ENCODE measurements around the gene CALN1.

The CALN1 gene

DNA sequence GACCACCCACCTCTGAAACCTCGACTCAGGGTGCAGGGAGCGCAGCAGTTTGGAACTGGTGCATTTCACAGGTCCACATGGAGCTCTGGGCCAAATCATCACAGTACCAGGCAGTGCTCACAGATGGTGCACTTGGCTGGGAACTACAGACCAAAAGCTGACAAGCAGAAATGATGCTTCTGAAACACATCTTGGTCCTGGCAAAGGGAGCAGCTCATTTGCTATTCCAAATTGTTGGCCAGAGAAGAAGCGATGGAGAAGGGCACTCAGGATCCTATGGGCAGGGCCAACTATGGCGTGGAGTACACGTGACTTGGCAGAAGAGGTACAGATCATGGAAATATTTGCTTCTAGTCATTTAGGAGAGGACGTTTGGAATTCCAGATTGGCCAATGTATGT, 383.9 kb downstream of the CALN1 start:
- DNase-seq, result no peak

DNA sequence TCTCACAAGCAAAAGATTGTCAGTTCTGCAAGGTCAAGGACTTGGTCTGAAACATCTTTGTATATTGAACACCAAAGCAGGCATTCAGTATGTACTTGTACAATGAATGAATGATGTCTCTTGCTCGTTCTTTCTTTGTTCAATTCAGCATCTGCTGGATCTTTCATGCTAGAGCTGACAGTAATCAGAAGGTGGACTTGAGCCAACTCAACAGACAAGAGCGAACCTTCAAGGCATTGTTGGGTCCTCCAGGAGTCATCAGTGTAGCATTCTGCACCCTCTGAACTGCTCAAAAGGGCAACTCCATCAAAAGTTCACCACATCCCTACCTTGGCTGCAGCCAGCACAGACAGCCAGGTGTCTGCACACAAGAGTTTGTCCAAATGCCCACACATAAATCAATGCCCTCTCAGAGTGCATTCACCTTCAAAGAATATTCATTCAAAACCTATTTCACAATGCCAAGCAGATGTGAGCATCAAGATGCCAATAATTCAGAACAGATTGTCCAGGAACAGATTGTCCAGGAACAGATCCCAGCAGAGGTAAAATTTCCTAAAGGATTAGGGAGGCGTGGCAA, 386.7 kb downstream of the CALN1 start:
- no peak for DNase-seq

DNA sequence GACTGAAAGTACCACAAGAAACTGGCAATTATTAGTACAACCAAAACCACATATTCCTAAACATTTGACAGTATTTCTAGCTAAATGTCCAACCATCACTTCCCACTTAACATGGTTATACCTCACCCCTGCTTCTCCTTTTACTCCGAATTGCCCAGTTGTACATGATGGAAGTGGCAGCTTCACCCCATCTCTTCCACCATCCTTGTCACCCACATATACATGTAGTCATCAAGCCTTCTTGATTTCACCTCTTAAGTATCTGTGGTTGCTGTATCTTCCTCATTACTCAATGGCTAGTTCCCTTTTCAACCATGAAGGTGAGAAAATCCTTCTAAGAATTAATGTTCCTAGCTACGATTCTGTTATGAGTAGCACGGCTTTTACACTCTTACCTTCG, 388.2 kb downstream of the CALN1 start:
- DNase-seq, result no peak

DNA sequence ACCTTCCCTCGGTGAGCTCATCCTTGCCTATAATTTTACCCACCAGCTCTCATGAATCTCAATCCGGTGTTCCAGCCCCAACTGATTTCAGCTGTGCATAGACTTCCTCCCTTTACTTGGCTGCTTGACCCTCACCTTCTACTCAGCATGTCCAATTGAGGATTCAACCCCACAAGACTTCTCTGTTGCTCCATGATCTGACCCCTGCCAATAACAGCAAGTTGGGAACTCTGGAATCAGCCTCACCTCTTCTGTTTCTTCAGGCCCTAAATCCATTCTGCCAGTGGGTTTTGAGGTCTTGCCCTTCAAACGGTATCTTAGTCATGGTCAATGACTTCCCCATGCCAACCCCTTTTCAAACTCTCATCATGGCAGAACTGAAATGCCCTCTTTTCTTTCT, 390.4 kb downstream of the CALN1 start:
- no peak for DNase-seq

DNA sequence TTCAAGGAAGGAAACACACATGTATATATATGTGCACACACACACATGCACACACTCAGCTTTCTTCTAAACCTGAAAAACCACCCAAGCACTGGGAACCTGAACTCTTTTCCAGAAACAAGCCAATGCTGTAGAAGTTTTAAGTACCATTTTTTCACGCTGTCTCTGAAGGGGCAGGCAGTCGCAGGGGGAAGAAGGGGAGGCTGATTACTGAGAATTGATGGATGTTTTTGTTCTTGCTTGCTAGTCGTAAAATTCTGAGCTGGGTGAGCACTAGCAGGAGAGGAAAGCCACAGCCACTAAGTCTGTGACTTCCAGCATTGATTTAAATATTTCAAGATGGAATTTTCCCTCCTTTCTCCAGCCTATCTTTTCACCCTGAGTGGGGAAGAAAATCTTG, 391.8 kb downstream of the CALN1 start:
- DNase-seq, result no peak

DNA sequence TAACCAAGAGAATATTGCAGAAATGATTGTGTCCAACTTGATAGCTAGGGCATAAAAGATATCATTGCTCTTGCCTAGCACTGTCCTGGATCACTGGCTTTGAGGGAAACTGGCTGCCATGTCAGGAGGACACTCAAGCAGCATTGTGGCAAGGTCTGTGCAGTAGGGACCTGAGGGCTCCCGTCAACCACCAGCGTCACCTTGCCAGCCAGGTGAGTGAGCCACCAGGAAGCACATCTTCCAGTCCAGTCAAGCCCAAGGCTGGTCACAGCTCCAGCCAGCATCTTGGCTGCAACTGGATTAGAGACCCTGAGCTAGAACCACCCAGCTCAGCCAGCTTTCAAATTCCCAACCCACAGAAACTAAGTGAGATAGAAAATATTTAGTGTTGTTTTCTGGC, 392.7 kb downstream of the CALN1 start:
- no peak for DNase-seq

DNA sequence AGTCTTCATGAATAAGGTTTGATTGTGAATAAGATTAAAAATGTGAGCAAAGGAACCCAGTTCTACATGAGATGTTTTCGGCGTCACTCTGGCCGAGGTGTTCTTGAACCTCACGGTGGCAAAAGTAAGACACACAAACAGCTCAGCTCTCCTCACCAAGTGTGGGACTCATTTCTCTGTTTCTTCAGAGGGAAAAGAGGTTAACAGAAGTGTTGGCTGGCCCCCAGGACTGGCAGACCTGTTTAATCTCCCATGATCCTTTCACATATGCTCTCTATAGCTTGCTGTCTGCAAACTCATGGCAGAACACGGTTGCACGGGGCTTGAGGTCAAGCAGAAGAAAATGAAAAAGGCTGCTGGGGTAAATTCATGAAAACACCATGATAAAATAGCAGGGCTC, 394.4 kb downstream of the CALN1 start:
- DNase-seq, result no peak

DNA sequence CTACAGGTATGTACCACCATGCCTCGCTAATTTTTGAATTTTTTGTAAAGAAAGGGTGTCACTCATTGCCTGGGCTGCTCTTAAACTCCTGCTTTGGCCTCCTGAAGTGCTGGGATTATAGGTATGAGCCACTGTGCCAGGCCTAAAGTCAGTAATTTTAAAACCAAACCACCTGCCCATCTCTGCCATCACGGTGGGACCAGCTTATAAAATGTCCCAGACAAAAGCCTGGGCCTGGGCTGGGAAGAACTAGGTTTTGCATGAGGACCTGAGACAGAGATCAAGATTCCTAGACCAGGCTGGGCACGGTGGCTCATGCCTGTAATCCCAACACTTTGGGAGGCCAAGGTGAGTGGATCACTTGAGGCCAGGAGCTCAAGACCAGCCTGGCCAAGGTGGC, 395.6 kb downstream of the CALN1 start:
- DNase-seq, result no peak

DNA sequence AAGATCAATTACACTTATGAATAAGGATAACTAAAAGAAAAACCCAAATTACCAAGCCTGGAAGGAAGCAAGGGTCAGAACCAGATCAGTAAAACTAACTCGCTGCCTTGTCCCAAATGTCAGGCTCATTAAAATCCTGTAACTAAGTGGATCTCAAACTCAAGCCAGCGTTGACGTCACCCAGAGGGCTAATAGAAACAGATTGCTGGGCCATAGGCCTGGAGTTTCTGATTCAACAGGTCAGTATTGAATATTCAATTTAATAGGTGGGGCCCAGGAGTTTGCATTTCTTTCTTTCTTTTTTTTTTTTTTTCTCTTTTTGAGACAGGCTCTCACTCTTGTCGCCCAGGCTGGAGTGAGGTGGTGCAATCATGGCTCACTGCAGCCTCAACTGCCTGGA, 397.0 kb downstream of the CALN1 start:
- no peak for DNase-seq

DNA sequence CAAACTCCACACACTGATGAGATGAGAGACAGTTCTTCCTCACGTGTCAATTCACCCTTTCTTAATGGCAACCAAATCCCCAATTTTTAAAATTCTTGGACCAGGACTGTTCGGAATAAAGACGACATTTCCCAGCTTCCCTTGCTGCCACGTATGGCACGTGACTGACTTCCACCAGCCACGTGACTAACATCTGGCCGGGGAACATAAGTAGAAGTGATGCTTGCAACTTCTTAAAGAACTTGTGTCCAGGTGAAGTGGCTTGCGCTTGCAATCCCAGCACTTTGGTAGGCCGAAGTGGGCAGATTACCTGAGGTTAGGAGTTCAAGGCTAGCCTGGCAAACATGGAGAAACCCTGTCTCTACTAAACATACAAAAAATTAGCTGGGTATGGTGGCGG, 405.1 kb downstream of the CALN1 start:
- no peak for DNase-seq

DNA sequence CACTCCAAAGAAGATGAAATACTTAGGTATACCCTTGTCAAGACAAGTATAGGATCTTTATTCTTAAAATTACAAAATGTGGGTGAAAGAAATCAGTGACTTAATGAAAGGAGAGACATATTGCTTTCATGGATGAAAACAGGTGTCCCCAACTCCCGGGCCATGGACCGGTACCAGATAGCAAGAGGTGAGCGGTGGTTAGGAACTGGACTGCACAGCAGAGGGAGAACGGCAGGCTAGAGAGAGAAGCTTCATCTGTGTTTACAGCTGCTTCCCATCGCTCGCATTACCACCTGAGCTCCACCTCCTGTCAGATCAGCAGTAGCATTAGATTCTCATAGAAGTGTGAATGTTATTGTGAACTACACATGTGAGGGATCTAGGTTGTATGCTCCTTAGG, 408.9 kb downstream of the CALN1 start:
- DNase-seq, result no peak

DNA sequence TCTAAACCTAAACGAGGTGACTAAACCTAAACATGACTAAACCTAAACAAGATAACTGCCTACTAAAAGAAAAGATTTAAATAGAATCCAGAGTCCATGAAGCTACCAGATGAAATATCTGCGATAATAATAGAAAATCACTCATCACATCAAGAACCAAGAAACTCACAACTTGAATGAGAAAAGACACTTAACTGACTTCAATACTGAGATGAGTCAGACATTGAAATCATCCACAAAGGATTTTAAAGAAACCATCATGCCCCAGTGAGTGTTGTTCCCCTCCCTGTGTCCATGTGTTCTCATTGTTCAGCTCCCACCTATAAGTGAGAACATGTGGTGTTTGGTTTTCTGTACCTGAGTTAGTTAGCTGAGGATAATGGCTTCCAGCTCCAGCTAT, 416.0 kb downstream of the CALN1 start:
- no peak for DNase-seq

DNA sequence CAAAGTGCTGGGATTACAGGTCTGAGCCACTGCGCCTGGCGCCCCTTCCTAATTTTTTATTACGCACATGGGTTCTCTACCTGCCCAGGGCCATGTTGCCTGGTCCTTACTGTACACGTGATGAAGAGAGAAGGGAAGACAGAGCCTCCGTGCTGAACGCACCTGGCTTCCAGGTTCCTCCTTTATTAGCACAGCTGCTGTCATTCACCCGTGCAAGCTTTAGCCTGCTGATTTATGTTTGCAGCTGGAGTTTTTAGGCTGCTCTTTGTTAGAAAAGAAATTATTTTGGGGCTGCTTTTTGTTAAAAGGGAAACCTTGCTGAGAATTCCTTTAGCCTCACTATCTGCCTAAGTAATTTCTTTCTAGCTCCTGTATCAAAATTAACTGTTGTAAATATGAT, 417.0 kb downstream of the CALN1 start:
- peak; percentile 80 for DNase-seq

DNA sequence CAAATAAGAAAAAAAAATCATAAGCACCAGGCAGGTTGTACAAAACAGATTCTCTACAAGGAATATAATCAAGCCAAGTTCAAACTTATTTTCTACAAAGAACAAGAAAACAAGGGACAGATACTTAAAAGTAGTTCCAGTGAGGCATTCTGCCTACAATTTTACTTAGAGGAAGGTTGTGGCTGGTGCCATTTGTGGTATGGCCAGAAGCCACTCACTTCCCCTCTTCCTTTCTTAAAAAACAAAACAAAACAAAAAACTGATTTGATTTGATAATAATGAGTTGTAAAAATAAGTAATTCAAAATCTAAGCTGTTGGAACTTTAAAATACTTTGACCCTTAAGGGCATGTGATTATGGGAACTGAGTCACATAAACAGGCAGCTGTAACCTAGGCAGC, 420.6 kb downstream of the CALN1 start:
- no peak for DNase-seq

DNA sequence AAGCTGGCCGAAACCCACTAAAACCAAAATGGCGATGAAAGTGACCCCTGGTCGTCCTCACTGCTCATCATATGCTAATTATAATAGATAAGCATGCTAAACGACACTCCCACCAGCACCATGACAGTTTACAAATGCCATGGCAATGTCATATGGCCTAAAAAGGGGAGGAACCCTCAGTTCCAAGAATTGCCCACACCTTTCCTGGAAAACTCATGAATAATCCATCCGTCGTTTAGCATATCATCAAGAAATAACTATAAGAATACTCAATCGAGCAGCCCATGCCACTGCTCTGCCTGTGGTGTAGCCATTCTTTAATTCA, 422.0 kb downstream of the CALN1 start:
- DNase-seq, result no peak

DNA sequence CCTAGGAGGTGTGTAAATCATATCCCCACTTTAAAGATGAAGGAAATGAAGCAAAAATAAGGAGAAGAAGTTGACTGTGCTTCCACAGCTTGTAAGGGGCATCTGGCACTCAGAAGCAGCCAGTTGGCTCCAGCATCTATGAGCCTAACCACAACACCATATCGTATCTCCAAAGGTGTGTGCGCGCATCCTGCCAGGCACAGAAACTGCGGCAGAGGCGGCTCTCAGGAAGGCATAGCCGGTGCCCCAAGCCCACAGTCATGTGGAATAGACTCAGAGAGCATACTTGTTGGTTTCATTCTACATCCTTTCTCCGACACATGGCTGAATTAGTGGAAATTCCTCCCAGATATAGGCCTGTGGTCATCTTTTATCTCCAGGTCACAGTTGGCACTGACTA, 423.9 kb downstream of the CALN1 start:
- no peak for DNase-seq

DNA sequence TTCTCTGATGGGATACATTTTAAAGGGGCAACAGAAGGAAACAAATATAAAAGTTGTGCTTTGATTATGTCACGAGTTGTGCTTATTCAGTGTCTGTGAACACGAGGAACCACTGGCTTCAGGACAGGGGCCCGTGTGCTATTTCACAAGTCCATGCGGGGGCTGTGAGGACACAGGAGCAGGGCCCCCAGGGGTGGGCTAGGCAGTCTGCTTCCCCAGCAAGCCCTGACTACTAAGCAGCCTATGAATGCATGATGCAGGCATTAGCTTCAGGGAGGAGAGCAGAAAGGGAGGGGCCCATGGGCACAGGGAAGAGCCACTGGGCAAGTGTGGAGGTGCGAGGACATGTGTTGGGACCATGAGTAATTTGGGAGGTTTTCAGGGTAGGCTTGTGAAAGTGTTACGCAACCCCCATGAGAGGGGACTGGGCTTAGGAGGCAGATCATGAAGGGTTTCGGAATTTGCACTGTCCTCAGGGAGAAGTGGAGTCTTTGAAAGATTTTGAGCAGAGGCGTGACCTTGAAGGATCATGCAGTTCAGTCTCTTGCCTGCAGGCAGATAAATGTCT, 424.9 kb downstream of the CALN1 start:
- DNase-seq, result no peak

DNA sequence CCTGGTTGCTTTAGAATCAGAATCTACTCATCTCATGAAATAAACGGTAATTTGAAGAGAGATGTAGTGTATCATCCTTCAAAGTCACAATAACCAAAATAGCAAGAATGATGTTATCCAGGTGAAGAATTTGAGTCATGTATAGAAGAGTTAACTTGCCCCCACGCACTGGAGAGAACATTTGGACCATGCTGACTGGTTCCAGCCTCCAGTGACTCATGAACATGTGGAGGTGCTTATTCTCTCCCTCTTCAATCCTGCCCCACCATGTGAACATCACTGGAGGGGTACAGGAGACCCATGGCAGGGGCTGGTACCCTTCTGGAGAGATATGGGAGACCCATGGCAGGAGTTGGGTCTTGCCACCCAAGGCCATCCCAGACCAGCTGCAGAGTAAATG, 427.8 kb downstream of the CALN1 start:
- DNase-seq, result no peak

DNA sequence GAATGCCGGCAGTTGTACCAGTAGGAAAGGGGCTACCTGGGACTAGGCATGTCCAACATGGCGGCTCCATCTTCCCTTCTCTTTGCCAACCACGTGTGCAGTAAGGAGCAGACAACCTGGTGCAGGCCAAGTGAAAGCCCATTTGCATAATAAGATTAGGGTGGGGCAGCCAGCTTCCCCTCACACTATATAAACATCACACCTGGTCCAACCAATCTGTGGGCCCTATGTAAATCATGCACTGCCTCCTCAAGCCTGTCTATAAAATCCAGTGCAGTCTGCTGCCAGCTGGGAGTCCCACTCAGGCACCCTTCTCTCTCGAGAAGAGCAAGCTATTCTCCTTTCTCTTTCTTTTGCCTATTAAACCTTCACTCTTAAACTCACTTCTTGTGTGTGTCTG, 429.3 kb downstream of the CALN1 start:
- peak; percentile 72 for DNase-seq

DNA sequence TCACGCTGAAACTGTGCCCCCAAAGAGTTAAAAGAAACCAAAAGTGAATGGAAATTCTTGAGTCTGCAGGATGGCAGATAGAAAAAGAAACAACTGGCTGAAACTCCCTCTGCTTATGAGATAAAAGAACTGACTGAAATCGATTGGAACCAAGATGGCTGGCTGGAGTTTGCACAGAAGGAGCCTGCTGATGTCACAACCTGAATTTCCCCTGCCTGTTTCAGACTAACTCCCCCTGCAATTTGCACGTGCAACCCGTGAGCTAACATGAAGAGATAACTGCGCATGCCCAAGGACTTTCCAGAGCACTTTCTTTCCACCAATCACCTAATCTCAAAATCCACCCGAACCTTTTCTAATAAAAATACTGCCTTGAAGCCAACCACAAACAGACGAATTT, 435.5 kb downstream of the CALN1 start:
- no peak for DNase-seq

DNA sequence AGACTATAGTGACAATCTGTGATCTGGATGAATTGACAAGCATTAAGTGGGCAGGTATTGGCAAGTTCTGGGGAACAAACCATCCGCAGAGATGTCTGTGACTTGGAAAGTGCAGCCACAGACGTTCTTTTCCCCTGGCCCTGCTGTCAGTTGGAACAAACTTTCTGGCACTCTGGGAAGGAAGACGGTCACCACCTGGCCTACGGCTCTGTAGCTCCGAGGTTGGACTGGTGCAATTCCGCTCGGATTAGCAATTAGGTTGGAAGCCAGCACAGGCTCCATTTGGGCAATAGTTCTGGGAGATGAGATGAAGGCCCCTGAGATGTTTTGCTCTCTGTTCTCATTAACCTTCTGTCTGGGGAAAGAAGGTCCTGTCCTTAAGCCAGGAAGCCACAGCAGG, 437.5 kb downstream of the CALN1 start:
- DNase-seq, result no peak

DNA sequence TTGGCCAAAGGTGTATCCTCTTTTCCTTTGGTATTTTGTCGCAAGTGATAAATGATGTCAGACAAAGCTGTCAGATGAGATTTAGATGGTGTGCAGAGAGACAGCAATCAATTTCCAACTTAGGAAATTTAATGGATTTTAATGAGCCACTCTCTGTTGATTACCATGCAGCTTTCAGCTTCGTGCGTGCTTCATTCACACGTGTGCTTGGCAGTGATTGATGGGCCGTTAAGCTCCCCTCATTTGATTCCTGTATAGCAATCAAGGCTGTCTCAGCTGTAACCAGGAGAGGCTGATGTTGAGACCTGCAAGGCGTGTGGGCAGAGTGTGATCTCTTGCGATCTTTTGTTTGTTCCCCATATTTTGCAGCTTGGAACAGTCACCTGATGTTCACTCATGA, 439.6 kb downstream of the CALN1 start:
- DNase-seq, result peak; percentile 60

DNA sequence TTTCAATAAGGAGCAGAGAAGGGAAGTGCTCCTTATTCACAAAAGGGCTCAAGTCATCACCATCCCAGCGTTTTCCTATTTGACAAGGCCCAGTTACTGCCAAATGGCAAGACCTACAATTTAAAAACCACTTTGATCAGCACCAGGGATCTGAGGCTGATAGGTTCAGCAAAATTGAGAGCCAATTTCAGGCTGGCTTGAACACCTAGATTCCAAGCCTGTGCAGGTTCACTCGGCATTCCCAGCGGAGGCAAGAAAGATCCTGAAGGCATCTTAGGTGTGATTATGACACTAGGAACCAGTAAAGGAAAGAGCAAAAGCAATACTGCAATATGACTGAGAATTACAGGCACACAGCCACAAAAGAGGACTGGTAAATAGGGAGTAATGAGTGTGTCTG, 441.4 kb downstream of the CALN1 start:
- no peak for DNase-seq

DNA sequence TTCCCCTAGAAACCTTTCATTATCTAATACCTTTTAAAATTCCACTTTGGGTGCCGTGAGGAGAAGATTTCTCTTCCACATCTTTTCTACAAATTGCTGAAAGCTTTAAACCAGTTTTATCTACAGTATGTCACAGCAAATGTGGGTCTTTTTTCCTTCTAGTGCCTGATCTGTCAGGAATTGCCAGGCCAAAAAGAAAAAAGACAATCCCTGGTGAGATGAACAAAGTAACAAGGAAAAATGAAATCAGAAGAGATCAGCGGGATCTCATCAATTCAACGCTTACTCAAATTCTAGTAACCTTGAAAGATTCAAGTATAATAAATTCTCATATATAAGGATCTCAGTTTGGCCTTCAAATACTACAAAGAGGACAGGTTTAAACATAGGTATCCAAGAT, 449.5 kb downstream of the CALN1 start:
- DNase-seq, result no peak

DNA sequence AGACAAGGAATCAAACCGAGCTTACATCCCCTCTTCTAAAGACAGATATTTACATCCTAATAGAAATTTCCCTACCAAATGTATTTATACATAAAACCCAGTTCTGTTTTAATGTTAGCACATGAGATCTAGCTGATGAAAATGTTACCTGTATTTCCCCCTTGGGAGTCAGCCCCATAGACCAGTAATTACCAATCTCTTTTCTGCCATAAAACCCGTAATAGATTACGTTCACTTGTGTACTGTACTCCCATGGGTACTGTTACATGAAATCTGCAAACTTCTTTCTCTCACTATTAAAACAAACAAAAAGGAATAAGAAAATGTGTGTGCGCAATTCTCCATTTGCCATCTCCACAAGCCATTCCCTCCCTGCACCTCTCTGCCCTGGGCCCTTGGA, 450.9 kb downstream of the CALN1 start:
- no peak for DNase-seq

DNA sequence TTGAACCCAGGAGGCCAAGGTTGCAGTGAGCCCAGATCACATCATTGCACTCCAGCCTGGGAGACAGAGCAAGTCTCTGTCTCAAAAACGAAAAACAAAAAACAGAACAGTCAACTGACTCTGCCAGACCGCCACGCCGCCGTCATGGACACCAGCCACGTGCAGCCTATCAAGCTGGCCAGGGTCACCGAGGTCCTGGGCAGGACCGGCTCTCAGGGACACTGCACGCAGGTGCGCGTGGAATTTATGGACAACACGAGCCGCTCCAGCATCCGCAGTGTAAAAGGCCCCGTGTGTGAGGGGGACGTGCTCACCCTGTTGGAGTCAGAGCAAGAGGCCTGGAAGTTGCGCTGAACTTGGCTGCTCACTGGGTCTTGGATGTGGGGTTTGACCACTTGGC, 470.0 kb downstream of the CALN1 start:
- no peak for DNase-seq
